Non-pigmented ciliary epithelial cell (primary cell): ENCODE results near the gene CDH15.

Experiments
- DNase-seq: peaks from one replicate; pipeline ENCODE4 v3.0.0-alpha.2; 2010; ENCODE audit warnings: low read depth

The CDH15 gene

GRCh38 chr16:89171216-89172170, at the start of gene CDH15:
Gene CDH15 (plus strand): TSS chr16:89171748. CDS start chr16:89171832, 84 bp downstream.
- peak; percentile 34 for DNase-seq

GRCh38 chr16:89122322-89122851, 49.2 kb upstream of the CDH15 start:
- DNase-seq = no peak

- DNase-seq = no peak
These were observed 48.3 kb upstream of the CDH15 start for GRCh38 chr16:89123001-89123830.

GRCh38 chr16:89123831-89124100, 47.8 kb upstream of the CDH15 start:
- DNase-seq = no peak

- DNase-seq = no peak
These were observed 42.2 kb upstream of the CDH15 start for GRCh38 chr16:89129378-89129777.

- no peak for DNase-seq
These were observed 41.1 kb upstream of the CDH15 start for GRCh38 chr16:89130448-89130847.

GRCh38 chr16:89131783-89132182, 39.8 kb upstream of the CDH15 start:
- DNase-seq = no peak

- no peak for DNase-seq
These were observed 39.1 kb upstream of the CDH15 start for GRCh38 chr16:89132194-89133005.

- DNase-seq = no peak
These were observed 38.0 kb upstream of the CDH15 start for GRCh38 chr16:89133457-89134127.

GRCh38 chr16:89134269-89134668, 37.3 kb upstream of the CDH15 start:
- no peak for DNase-seq

GRCh38 chr16:89135166-89135565, 36.4 kb upstream of the CDH15 start:
- no peak for DNase-seq

GRCh38 chr16:89135971-89136765, 35.4 kb upstream of the CDH15 start:
- no peak for DNase-seq

GRCh38 chr16:89136931-89137330, 34.6 kb upstream of the CDH15 start:
- no peak for DNase-seq

GRCh38 chr16:89137666-89138512, 33.7 kb upstream of the CDH15 start:
- DNase-seq = no peak

GRCh38 chr16:89138513-89138795, 33.1 kb upstream of the CDH15 start:
- DNase-seq = no peak

GRCh38 chr16:89138843-89139520, 32.6 kb upstream of the CDH15 start:
- DNase-seq = no peak

GRCh38 chr16:89139907-89140361, 31.6 kb upstream of the CDH15 start:
- DNase-seq = no peak

- DNase-seq = no peak
These were observed 31.1 kb upstream of the CDH15 start for GRCh38 chr16:89140401-89140800.
